ENCODE results near the gene DYNC1I1. TPM values are rescaled to one million over a fixed set of nuclear protein-coding genes. Genes with fewer than 3 reads are reported as not detected.

DYNC1I1 gene
- total RNA-seq, 3 donors from 2014 or later (not counting 1 experiment from before 2014, with no cell fraction given): not detected

GRCh38 chr7:95883217-95883616 is 110.9 kb downstream of the DYNC1I1 start:
- peaks cover 1 to 2% of the 10 kb centered on the region in 2 donors for H3K9me3 Mint-ChIP-seq
- Histone ChIP-seq H3K4me1 (ENCODE audit: control insufficient read depth, insufficient read depth, low read length) (no peaks in the 10 kb centered on the region), H3K27ac (ENCODE audit: low read length) (no peak overlapping the region), H3K36me3 (ENCODE audit: control insufficient read depth, insufficient read depth, low read length) (no peaks in the 10 kb centered on the region), H3K4me3 (ENCODE audit: low read length) (no peak overlapping the region), H3K9me3 (ENCODE audit: control insufficient read depth, insufficient read depth, low read length) (no peaks in the 10 kb centered on the region), H3K27me3 (ENCODE audit: control insufficient read depth, insufficient read depth, low read length) (no peaks in the 10 kb centered on the region)
- H3K27me3 Mint-ChIP-seq (ENCODE audit: low read depth in 2 of 2): peaks cover 3 to 11% of the 10 kb centered on the region in 2 donors
- no peak for DNase-seq
- no peak overlapping the region for H3K27ac Mint-ChIP-seq
- H3K4me3 Mint-ChIP-seq: no peak overlapping the region
- WGBS (ENCODE audit: insufficient coverage): no CpG with 5 or more reads among the region's 3 CpGs
- no peaks in the 10 kb centered on the region for H3K4me1 Mint-ChIP-seq
- H3K36me3 Mint-ChIP-seq: no peaks in the 10 kb centered on the region
- TF ChIP-seq CTCF (IDR thresholded peaks at IDR 0.05): no peak
- no peak for ATAC-seq
- intact Hi-C loops (cut with micrococcal nuclease): no loop called here

GRCh38 chr7:95886501-95887090 is 114.2 kb downstream of the DYNC1I1 start:
- Mint-ChIP-seq H3K9me3 (no peaks in the 10 kb centered on the region), H3K4me3 (no peak overlapping the region), H3K36me3 (no peaks in the 10 kb centered on the region), H3K4me1 (no peaks in the 10 kb centered on the region), H3K27ac (no peak overlapping the region), H3K27me3 (ENCODE audit: low read depth in 2 of 2) (peaks cover 8 to 11% of the 10 kb centered on the region in 2 donors)
- H3K4me1 ChIP-seq (ENCODE audit: control insufficient read depth, insufficient read depth, low read length): no peaks in the 10 kb centered on the region
- H3K36me3 ChIP-seq (ENCODE audit: control insufficient read depth, insufficient read depth, low read length): no peaks in the 10 kb centered on the region
- H3K4me3 ChIP-seq (ENCODE audit: low read length): no peak overlapping the region
- no peak for ATAC-seq
- TF ChIP-seq CTCF (IDR thresholded peaks at IDR 0.05): no peak
- WGBS (ENCODE audit: insufficient coverage): 41% methylated on average over 4 of the region's 4 CpGs
- no peaks in the 10 kb centered on the region for H3K9me3 ChIP-seq (ENCODE audit: control insufficient read depth, insufficient read depth, low read length)
- DNase-seq: no peak
- no peaks in the 10 kb centered on the region for H3K27me3 ChIP-seq (ENCODE audit: control insufficient read depth, insufficient read depth, low read length)
- intact Hi-C loops (cut with micrococcal nuclease): no loop called here
- H3K27ac ChIP-seq (ENCODE audit: low read length): no peak overlapping the region

GRCh38 chr7:95893484-95893883 is 121.1 kb downstream of the DYNC1I1 start:
- no peaks in the 10 kb centered on the region for H3K9me3 ChIP-seq (ENCODE audit: control insufficient read depth, insufficient read depth, low read length)
- Mint-ChIP-seq H3K4me1 (no peaks in the 10 kb centered on the region), H3K27ac (no peak overlapping the region), H3K36me3 (no peaks in the 10 kb centered on the region), H3K9me3 (no peaks in the 10 kb centered on the region), H3K27me3 (ENCODE audit: low read depth in 2 of 2) (peaks cover 9 to 19% of the 10 kb centered on the region in 2 donors), H3K4me3 (no peak overlapping the region)
- ATAC-seq: no peak
- H3K27ac ChIP-seq (ENCODE audit: low read length): no peak overlapping the region
- no peaks in the 10 kb centered on the region for H3K36me3 ChIP-seq (ENCODE audit: control insufficient read depth, insufficient read depth, low read length)
- no peak overlapping the region for H3K4me3 ChIP-seq (ENCODE audit: low read length)
- H3K27me3 ChIP-seq (ENCODE audit: control insufficient read depth, insufficient read depth, low read length): no peaks in the 10 kb centered on the region
- no peak for TF ChIP-seq CTCF (IDR thresholded peaks at IDR 0.05)
- intact Hi-C loops (cut with micrococcal nuclease): no loop called here
- DNase-seq: no peak
- H3K4me1 ChIP-seq (ENCODE audit: control insufficient read depth, insufficient read depth, low read length): no peaks in the 10 kb centered on the region

Measured in natural killer cell (primary cell).